DND-41 (cell line): ENCODE measurements around the gene MAP4K3.

Source experiments
- ATAC-seq: fragments of 200-7000 bp; cut with Tn5 transposase; 3 replicates; pipeline ENCODE4 v1.9.1; 2021; ENCODE audit warnings: low read depth; ENCODE audit not compliant: insufficient read depth
- DNase-seq: peaks from one replicate; pipeline ENCODE4 v3.0.0-alpha.2; 2020
- H2AFZ ChIP-seq: 2 replicates; pipeline ENCODE4 v1.6.0; 2012; ENCODE audit warnings: low read depth, low read length
- H3K27ac ChIP-seq: 2 replicates; pipeline ENCODE4 v1.5.1; 2012; ENCODE audit warnings: low read length, inconsistent platforms
- H3K27me3 ChIP-seq: fragments of 200-600 bp; sonication (generic); 2 replicates; pipeline ENCODE4 v1.6.0; 2012; ENCODE audit warnings: low read length, mild to moderate bottlenecking, inconsistent platforms; ENCODE audit not compliant: insufficient read depth, poor library complexity
- H3K36me3 ChIP-seq: 2 replicates; pipeline ENCODE4 v1.5.1; 2012; ENCODE audit warnings: low read length, inconsistent platforms; ENCODE audit not compliant: insufficient read depth
- H3K4me1 ChIP-seq: 2 replicates; pipeline ENCODE4 v1.5.1; 2012; ENCODE audit warnings: mild to moderate bottlenecking, low read length; ENCODE audit not compliant: insufficient read depth
- H3K4me2 ChIP-seq: 2 replicates; pipeline ENCODE4 v1.6.0; 2012; ENCODE audit warnings: mild to moderate bottlenecking, moderate library complexity, low read length, inconsistent platforms; ENCODE audit not compliant: insufficient read depth
- H3K4me3 ChIP-seq, 2 experiments: fragments of 200-600 bp in 1 of 2; shearing (Covaris generic) in 1 of 2; 2 replicates each; pipeline ENCODE4 v1.5.1; 2012 to 2016; ENCODE audit warnings: inconsistent platforms in 2 of 2, low read length in 2 of 2, mild to moderate bottlenecking in 2 of 2, low read depth in 1 of 2, moderate library complexity in 1 of 2
- H3K79me2 ChIP-seq: 2 replicates; pipeline ENCODE4 v1.6.0; 2012; ENCODE audit warnings: low read length, inconsistent platforms; ENCODE audit not compliant: insufficient read depth
- H3K9ac ChIP-seq: 2 replicates; pipeline ENCODE4 v1.6.0; 2012; ENCODE audit warnings: low read depth, mild to moderate bottlenecking, inconsistent platforms, low read length, moderate library complexity
- H3K9me3 ChIP-seq: 2 replicates; pipeline ENCODE4 v1.5.1; 2012; ENCODE audit warnings: low read length, moderate library complexity, mild to moderate bottlenecking, inconsistent platforms; ENCODE audit not compliant: insufficient read depth, severe bottlenecking
- H4K20me1 ChIP-seq: 2 replicates; pipeline ENCODE4 v1.6.0; 2012; ENCODE audit warnings: low read length; ENCODE audit not compliant: insufficient read depth
- CTCF ChIP-seq: IDR thresholded peaks from 2 replicates; pipeline ENCODE4 v1.5.1; 2012; ENCODE audit warnings: borderline replicate concordance, low read length, moderate library complexity, mild to moderate bottlenecking; ENCODE audit not compliant: poor library complexity, severe bottlenecking; ENCODE audit errors: extremely low read depth
- EZH2 ChIP-seq: IDR thresholded peaks from 3 replicates; pipeline ENCODE4 v1.6.1; 2012; ENCODE audit warnings: borderline replicate concordance, low read depth, mild to moderate bottlenecking, moderate library complexity, low read length, inconsistent platforms; ENCODE audit not compliant: severe bottlenecking

The MAP4K3 gene

GRCh38 chr2:39375917-39376316 lies 61.2 kb downstream of the MAP4K3 start:
- H3K27ac ChIP-seq, result no peak overlapping the region
- no peak overlapping the region for H2AFZ ChIP-seq
- H3K79me2 ChIP-seq, result peaks cover 37% of the 10 kb centered on the region
- no peak for DNase-seq
- no peak for TF ChIP-seq EZH2
- no peak for TF ChIP-seq CTCF
- peaks cover 23% of the 10 kb centered on the region; the same call in 1 of the 2 replicates for H3K36me3 ChIP-seq
- H3K4me1 ChIP-seq, result no peaks in the 10 kb centered on the region
- ATAC-seq, result no peak
- H4K20me1 ChIP-seq, result no peaks in the 10 kb centered on the region; the same call in 1 of the 2 replicates
- no peak overlapping the region for H3K9ac ChIP-seq
- no peak overlapping the region for H3K4me2 ChIP-seq
- H3K27me3 ChIP-seq, result no peaks in the 10 kb centered on the region
- H3K4me3 ChIP-seq, result no peak overlapping the region
- H3K9me3 ChIP-seq, result no peaks in the 10 kb centered on the region

GRCh38 chr2:39373181-39373802 lies 63.8 kb downstream of the MAP4K3 start:
- TF ChIP-seq CTCF, result no peak
- peaks cover 24% of the 10 kb centered on the region; the same call in 1 of the 2 replicates for H3K36me3 ChIP-seq
- H3K4me2 ChIP-seq, result no peak overlapping the region
- DNase-seq (no peak), ATAC-seq (no peak)
- H2AFZ ChIP-seq, result no peak overlapping the region
- no peaks in the 10 kb centered on the region for H3K9me3 ChIP-seq
- H3K79me2 ChIP-seq, result peaks cover 15% of the 10 kb centered on the region; the same call in 1 of the 2 replicates
- no peak overlapping the region for H3K9ac ChIP-seq
- H3K4me3 ChIP-seq, result no peak overlapping the region
- H3K27me3 ChIP-seq, result no peaks in the 10 kb centered on the region
- peaks cover 19% of the 10 kb centered on the region for H3K4me1 ChIP-seq
- H3K27ac ChIP-seq, result no peak overlapping the region
- no peaks in the 10 kb centered on the region; the same call in 1 of the 2 replicates for H4K20me1 ChIP-seq

- TF ChIP-seq CTCF (no peak), EZH2 (no peak)
- Histone ChIP-seq H3K9me3 (peaks cover 3% of the 10 kb centered on the region), H3K36me3 (peaks cover 13% of the 10 kb centered on the region; the same call in 1 of the 2 replicates), H3K79me2 (0 out of 2 replicates have a peak, but pooled peaks cover 15% of the 10 kb centered on the region), H3K4me2 (no peak overlapping the region), H3K27ac (no peak overlapping the region), H3K9ac (no peak overlapping the region), H3K4me3 (no peak overlapping the region), H4K20me1 (no peaks in the 10 kb centered on the region), H3K27me3 (no peaks in the 10 kb centered on the region), H2AFZ (no peak overlapping the region), H3K4me1 (peaks cover 24% of the 10 kb centered on the region)
- ATAC-seq (no peak), DNase-seq (no peak)
Measured at GRCh38 chr2:39370101-39370500, 67.0 kb downstream of the MAP4K3 start.
